Sigmoid colon (tissue), 7 donors: ENCODE measurements around the gene DEF6. TPM values are rescaled to one million over a fixed set of nuclear protein-coding genes. Genes with fewer than 3 reads are reported as not detected.

Source experiments
- DNase-seq: peaks from one replicate; pipeline ENCODE4 v3.0.0-alpha.2; 2019
- H3K27ac ChIP-seq, 4 donors: fragments of 200-600 bp; sonication (generic); one replicate each; pipeline ENCODE4 v1.5.1; 2016 to 2019; ENCODE audit warnings: mild to moderate bottlenecking in 1 of 4
- H3K27me3 ChIP-seq, 3 donors: fragments of 200-600 bp; sonication (generic); one replicate each; pipeline ENCODE4 v1.5.1; 2019; ENCODE audit warnings: mild to moderate bottlenecking in 1 of 3
- H3K36me3 ChIP-seq, 4 donors: fragments of 200-600 bp; sonication (generic); one replicate each; pipeline ENCODE4 v1.5.1; 2016 to 2019
- H3K4me1 ChIP-seq, 4 donors: fragments of 200-600 bp; sonication (generic); one replicate each; pipeline ENCODE4 v1.5.1; 2017 to 2019
- H3K4me3 ChIP-seq, 4 donors: fragments of 200-600 bp; sonication (generic); one replicate each; pipeline ENCODE4 v1.5.1; 2017 to 2019; ENCODE audit warnings: mild to moderate bottlenecking in 2 of 4, moderate library complexity in 1 of 4
- H3K9me3 ChIP-seq, 4 donors: fragments of 200-600 bp in 3 of 4; sonication (generic) in 3 of 4; one replicate each; pipeline versions ENCODE4 v1.5.1 to v1.6.1; 2013 to 2019
- CTCF ChIP-seq, 4 experiments: fragments of 450-650 bp in 3 of 4; fragments of 200-600 bp in 1 of 4; IDR thresholded peaks; one replicate each; pipeline ENCODE4 v1.5.1; 2016 to 2019; ENCODE audit warnings: antibody characterized with exemption in 4 of 4, mild to moderate bottlenecking in 3 of 4, moderate library complexity in 2 of 4
- EP300 ChIP-seq, 4 donors: sonication (generic); formaldehyde crosslinking; IDR thresholded peaks; one replicate each; pipeline ENCODE4 v1.6.1; 2017; ENCODE audit warnings: antibody characterized with exemption in 4 of 4
- POLR2A ChIP-seq, 2 donors: fragments of 450-650 bp; IDR thresholded peaks; one replicate each; pipeline ENCODE4 v1.6.1; 2016; ENCODE audit warnings: antibody characterized with exemption in 2 of 2, mild to moderate bottlenecking in 2 of 2, moderate library complexity in 2 of 2
- POLR2AphosphoS5 ChIP-seq, 4 donors: sonication (generic); formaldehyde crosslinking; IDR thresholded peaks; one replicate each; pipeline ENCODE4 v1.6.1; 2017; ENCODE audit warnings: antibody characterized with exemption in 4 of 4
- WGBS, 2 donors: extraction: QIAGEN DNeasy Blood & Tissue Kit; methylation state at CpG; one replicate each; pipeline ENCODE4 v1.1.7; 2013; 5-methylcytosine and 5-hydroxymethylcytosine counted together
- intact Hi-C: fragments of 100-400 bp; cut with DNase I; formaldehyde crosslinking; loops from one replicate; pipeline ENCODE4 v1.15.1; 2023
- polyA plus RNA-seq, 3 donors: library from polyadenylated mRNA; stranded (reverse); fragments of 200-250 nt; gene quantifications; one replicate each; pipeline ENCODE4 v1.2.3, GENCODE V29; 2013
- total RNA-seq, 4 donors: library from RNA; depleted of rRNA; stranded (reverse); fragments of >200 nt; gene quantifications; one replicate each; pipeline ENCODE4 v1.1.0, GENCODE V29; 2016
- donor health status: healthy with polysubstance abuse.
- donor health status: Bipolar disorder and iron deficiency.
- donor health status: healthy.

The DEF6 gene
- total and polyA plus RNA-seq, 7 donors = 1.4 to 30.1 (median 4.2) TPM

DNA sequence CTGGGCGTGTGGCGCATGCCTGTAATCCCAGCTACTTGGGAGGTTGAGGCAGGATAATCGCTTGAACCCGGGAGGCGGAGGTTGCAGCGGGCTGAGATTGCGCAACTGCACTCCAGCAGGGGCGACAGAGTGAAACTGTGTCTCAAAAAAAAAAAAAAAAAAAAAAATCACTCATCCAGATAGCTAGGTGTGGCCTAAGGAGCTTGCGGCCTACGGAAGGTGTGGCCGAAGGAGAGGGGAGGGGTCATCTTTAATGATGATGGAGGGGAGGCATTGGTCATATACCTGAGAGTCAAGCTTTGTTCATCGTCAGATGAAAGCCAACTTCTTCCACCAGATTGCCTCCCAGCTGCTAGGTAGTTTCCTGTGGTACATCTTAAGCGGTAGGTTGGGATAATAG lies 43.9 kb downstream of the DEF6 start:
- peaks cover 0 to 36% (median 22%) of the 10 kb centered on the region in 4 donors for H3K4me1 ChIP-seq

DNA sequence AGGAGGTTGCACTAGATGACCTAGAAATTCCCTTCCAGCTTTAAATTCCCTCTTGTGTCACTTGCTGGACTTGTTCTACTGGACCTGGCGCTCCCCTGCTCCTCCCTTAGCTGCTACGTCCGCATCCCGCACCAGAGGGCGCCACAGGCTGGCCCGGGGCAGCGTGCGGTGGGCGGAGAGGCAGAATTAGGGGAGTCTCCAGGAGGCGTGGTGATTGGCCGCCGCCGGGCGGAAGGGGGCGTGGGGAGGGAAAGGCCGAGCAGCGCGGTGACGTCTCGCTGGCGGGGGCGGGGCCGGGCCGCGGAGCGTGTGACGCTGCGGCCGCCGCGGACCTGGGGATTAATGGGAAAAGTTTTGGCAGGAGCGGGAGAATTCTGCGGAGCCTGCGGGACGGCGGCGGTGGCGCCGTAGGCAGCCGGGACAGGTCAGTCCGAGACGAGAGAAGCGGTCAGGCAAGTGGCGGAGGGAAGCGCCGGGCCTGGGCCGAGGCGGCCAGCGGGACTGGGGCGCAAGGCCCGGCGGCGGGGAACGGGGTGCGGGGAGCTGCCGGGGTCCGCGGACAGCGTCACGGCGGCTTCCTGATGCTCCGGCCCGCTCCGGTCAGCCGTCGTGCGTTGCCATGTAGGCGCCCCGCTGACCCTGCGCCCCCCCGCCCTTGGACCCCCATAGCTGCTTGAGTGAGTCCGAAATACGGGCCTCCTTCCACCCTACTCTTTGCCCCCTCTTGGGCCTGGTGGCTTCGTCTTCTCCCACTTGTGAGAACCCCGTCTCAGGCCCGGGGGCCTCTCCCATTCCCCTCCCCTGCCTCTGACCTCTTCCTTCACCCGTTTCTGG lies 44.9 kb downstream of the DEF6 start, which contains the start of gene PPARD:
TSS of gene PPARD (plus strand) at position 301 of the 834 bp plus-strand sequence. CDS start 68,530 bp downstream, outside the sequence.
- TF ChIP-seq POLR2A (IDR thresholded peaks at IDR 0.05) (peak; percentile 67 to 80), EP300 (IDR thresholded peaks at IDR 0.05) (no peak), POLR2AphosphoS5 (IDR thresholded peaks at IDR 0.05) (peak; percentile 82 to 96 (median 92)), CTCF (IDR thresholded peaks at IDR 0.05) (peak; percentile 94 to 100 (median 98))
- intact Hi-C loops = loop anchor here (1.0 to 5.0 kb wide), 4 partner anchors 45 to 126 kb away; partner anchors contain the start of genes DEF6 and RPL10A
- Histone ChIP-seq H3K27ac (peak within 1 kb of the TSS; percentile 86 to 95 (median 90)), H3K4me1 (peaks cover 0 to 37% (median 23%) of the 10 kb centered on the region in 4 donors), H3K27me3 (no peaks in the 10 kb centered on the region), H3K4me3 (peak within 1 kb of the TSS; percentile 65 to 99 (median 72)), H3K9me3 (no peaks in the 10 kb centered on the region), H3K36me3 (peaks cover 0 to 20% (median 3%) of the 10 kb centered on the region in 4 donors)
- 1% methylated on average over 77 of the region's 77 CpGs for WGBS, 2 donors
- DNase-seq = peak; percentile 99

More for the DNA sequence above, 43.9 kb downstream of the DEF6 start:
- no peak overlapping the region for H3K27ac ChIP-seq
- H3K27me3 ChIP-seq = no peaks in the 10 kb centered on the region
- DNase-seq = no peak
- H3K36me3 ChIP-seq = peaks cover 0 to 11% (median 0%) of the 10 kb centered on the region in 4 donors
- H3K9me3 ChIP-seq = no peaks in the 10 kb centered on the region
- intact Hi-C loops = loop anchor here (5.0 kb wide), 1 partner anchor 44 kb away; the partner anchor contains the start of gene DEF6
- no peak for TF ChIP-seq POLR2AphosphoS5 (IDR thresholded peaks at IDR 0.05)
- TF ChIP-seq CTCF (IDR thresholded peaks at IDR 0.05) = no peak
- TF ChIP-seq EP300 (IDR thresholded peaks at IDR 0.05) = no peak
- TF ChIP-seq POLR2A (IDR thresholded peaks at IDR 0.05) = no peak
- no peak overlapping the region for H3K4me3 ChIP-seq
- 64 to 83% methylated on average over 13 of the region's 13 CpGs for WGBS, 2 donors

- intact Hi-C loops = loop anchor here (1.0 to 5.0 kb wide), 2 partner anchors 46 to 125 kb away; partner anchors contain the start of genes DEF6 and RPL10A
Measured at GRCh38 chr6:35343092-35343834, 45.6 kb downstream of the DEF6 start.

DNA sequence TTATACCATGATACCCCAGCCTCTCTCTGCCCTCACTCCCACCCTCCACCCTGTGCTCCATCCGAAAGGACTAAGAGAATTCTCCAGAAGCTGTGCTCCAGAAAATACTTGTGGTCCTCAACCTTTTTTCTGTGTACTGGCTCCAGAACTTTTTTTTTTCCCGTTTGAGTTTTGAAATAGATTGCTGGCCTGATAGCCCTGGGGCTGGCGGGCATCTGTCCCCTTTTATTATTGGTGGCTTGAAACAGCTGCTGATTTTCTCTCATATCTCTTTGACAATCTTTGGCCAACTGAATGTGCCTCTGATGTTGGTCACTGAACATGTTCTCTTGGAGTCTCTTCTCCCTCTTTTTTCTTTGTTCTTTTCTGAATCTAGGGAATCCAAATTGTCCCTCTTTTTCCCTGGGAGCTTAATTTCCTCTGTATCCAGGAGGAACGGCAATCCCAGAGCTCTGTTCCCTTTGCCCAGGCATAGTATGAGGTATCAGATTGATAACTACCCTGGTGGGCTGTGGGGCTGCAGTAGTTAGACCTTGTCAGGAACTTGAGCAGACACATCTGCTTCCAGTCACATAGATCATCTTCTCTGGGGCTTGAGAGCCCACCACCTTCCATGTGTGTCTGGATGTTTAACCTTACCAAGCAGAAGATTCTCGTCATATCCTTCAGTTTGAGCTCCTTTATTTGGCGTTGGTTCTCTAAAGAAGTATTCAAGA lies 46.4 kb downstream of the DEF6 start:
- TF ChIP-seq CTCF (IDR thresholded peaks at IDR 0.05) (no peak), POLR2A (IDR thresholded peaks at IDR 0.05) (no peak)
- 70 to 75% methylated on average over 6 of the region's 6 CpGs for WGBS, 2 donors
- peaks cover 0 to 32% (median 6%) of the 10 kb centered on the region in 4 donors for H3K36me3 ChIP-seq
- H3K4me1 ChIP-seq = peaks cover 0 to 43% (median 29%) of the 10 kb centered on the region in 4 donors
- H3K27ac ChIP-seq = peak overlapping the region; percentile 86 to 95 (median 90)
- no peaks in the 10 kb centered on the region for H3K9me3 ChIP-seq
- H3K27me3 ChIP-seq = no peaks in the 10 kb centered on the region
- peak overlapping the region; percentile 65 to 99 (median 72) for H3K4me3 ChIP-seq
- DNase-seq = peak; percentile 28
- intact Hi-C loops = loop anchor here (1.0 to 5.0 kb wide), 2 partner anchors 47 to 124 kb away; partner anchors contain the start of genes DEF6 and RPL10A

More at GRCh38 chr6:35343092-35343834, 45.6 kb downstream of the DEF6 start:
- peak overlapping the region; percentile 86 to 95 (median 90) for H3K27ac ChIP-seq
- peaks cover 0 to 25% (median 3%) of the 10 kb centered on the region in 4 donors for H3K36me3 ChIP-seq
- DNase-seq = peak; percentile 81
- no peaks in the 10 kb centered on the region for H3K9me3 ChIP-seq
- peak in 3 of 4 donors; percentile 29 to 45 (median 45) for TF ChIP-seq POLR2AphosphoS5 (IDR thresholded peaks at IDR 0.05)
- TF ChIP-seq EP300 (IDR thresholded peaks at IDR 0.05) = peak in 1 of 4 donors; percentile 13
- no peak for TF ChIP-seq POLR2A (IDR thresholded peaks at IDR 0.05)
- 7 to 18% methylated on average over 13 of the region's 13 CpGs for WGBS, 2 donors
- H3K4me1 ChIP-seq = peaks cover 0 to 38% (median 28%) of the 10 kb centered on the region in 4 donors
- no peaks in the 10 kb centered on the region for H3K27me3 ChIP-seq
- H3K4me3 ChIP-seq = peak overlapping the region; percentile 65 to 99 (median 72)
